Kidney epithelial cell (primary cell): ENCODE data around the gene SETDB2. TPM values are rescaled to one million over a fixed set of nuclear protein-coding genes. Genes with fewer than 3 reads are reported as not detected.

Experiments used
- DNase-seq: peaks from one replicate; pipeline ENCODE4 v3.0.0-alpha.2; 2010; ENCODE audit warnings: low read depth
- H3K27me3 ChIP-seq: 2 replicates; pipeline ENCODE4 v1.6.0; 2011; ENCODE audit warnings: low read length; ENCODE audit not compliant: control insufficient read depth, insufficient read depth
- H3K36me3 ChIP-seq: 2 replicates; pipeline ENCODE4 v1.5.1; 2011; ENCODE audit warnings: low read length; ENCODE audit not compliant: control insufficient read depth, insufficient read depth
- H3K4me3 ChIP-seq: 2 replicates; pipeline ENCODE4 v1.5.1; 2011; ENCODE audit warnings: low read depth, mild to moderate bottlenecking, control low read depth, low read length
- total RNA-seq: library from RNA; depleted of rRNA; stranded (reverse); fragments of >200 nt; gene quantifications from 2 replicates; pipeline ENCODE4 v1.2.3, GENCODE V29; 2015
- TF ChIP-seq, protein P1 (sequence below): IDR thresholded peaks from 2 replicates; pipeline ENCODE4 v1.5.1; 2011; ENCODE audit warnings: mild to moderate bottlenecking, moderate library complexity, low read length, control low read depth, inconsistent platforms; ENCODE audit not compliant: insufficient read depth, poor library complexity, severe bottlenecking

SETDB2 gene
- total RNA-seq, 1 donor from 2014 or later, result 4.1 TPM

DNA sequence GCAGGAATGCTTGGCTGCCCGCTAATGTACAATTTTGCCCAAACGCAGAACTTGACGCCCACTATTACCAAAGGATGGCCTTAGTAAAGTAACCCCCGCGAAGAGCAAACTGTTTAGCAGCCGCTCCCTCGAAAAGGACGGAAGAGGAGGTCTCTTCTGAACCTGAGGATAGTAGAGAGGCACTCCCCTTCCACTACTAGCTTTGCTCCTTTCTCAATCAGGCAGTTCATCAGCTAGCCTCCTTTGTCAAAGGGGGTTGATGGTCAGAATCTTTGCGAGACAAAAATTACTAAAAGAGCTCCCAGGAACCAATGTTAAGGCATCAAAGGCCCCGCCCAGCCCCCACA is 744 bp upstream of the SETDB2 start:
- TF ChIP-seq, protein P1, sequence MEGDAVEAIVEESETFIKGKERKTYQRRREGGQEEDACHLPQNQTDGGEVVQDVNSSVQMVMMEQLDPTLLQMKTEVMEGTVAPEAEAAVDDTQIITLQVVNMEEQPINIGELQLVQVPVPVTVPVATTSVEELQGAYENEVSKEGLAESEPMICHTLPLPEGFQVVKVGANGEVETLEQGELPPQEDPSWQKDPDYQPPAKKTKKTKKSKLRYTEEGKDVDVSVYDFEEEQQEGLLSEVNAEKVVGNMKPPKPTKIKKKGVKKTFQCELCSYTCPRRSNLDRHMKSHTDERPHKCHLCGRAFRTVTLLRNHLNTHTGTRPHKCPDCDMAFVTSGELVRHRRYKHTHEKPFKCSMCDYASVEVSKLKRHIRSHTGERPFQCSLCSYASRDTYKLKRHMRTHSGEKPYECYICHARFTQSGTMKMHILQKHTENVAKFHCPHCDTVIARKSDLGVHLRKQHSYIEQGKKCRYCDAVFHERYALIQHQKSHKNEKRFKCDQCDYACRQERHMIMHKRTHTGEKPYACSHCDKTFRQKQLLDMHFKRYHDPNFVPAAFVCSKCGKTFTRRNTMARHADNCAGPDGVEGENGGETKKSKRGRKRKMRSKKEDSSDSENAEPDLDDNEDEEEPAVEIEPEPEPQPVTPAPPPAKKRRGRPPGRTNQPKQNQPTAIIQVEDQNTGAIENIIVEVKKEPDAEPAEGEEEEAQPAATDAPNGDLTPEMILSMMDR, result no peak
- Histone ChIP-seq H3K36me3 (no peaks in the 10 kb centered on the region), H3K27me3 (no peaks in the 10 kb centered on the region), H3K4me3 (peak overlapping the region; percentile 60)
- DNase-seq, result no peak

DNA sequence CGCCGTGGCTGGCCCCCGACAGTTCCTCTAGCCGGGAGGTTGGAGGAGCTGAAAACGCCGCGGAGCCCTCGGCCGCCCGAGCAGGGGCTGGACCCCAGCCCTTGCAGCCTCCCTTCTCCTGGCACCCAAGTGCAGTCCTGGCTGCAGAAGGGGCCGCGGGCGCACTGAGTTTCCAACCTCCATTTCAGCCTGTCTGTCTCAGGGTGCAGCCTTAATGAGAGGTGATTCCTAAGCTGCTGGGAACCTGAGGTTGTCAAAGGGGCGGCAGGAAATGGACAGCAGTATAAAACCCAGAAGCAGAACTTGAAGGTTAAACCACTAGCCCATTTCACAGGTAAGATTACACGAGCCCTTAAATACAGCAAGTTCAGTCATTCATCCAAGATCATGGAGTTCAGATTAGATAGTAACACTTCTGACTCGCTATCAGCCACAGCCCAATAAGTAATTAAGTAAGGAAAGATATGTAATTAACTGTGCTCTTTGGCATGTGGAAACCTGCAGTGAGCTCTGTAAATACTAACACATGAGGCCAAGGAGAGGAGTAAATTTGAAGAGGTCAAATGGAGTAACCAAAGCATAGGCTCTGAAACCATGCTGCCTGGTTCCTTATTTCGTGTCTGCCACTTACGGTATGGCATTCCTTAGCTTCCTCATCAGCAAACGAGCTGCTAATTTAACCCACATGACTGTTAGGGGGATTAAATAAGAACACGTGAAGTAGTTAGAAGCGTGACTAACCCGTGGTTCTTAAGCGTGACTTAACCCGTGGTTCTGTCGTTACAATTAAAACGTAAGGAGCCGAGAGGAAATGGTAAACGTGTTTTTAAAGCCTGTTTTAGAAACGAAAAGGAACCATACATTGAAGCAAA is 686 bp downstream of the SETDB2 start:
- Histone ChIP-seq H3K36me3 (no peaks in the 10 kb centered on the region), H3K27me3 (no peaks in the 10 kb centered on the region), H3K4me3 (peak overlapping the region; percentile 90)
- TF ChIP-seq, protein P1, result no peak
- no peak for DNase-seq

DNA sequence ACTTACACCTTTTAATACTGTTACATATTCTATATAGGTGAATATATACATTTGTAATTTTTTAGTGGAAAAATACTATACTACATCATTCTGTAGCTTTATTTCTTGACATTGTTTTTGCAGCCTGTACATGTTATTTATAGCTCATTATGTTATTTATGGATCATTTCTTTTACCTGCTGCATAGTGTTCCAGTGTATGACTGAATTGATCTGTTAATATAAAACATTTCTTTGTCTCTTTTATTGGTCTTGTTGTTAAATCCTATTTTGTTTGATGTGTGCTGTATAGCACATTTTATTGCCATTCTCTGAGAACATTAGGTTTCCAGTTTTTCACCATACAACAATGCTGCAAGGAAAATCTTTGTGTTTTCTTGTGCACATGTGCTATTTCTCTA is 2.4 kb downstream of the SETDB2 start:
- no peak overlapping the region for H3K4me3 ChIP-seq
- H3K36me3 ChIP-seq, result no peaks in the 10 kb centered on the region
- TF ChIP-seq, protein P1, result no peak

DNA sequence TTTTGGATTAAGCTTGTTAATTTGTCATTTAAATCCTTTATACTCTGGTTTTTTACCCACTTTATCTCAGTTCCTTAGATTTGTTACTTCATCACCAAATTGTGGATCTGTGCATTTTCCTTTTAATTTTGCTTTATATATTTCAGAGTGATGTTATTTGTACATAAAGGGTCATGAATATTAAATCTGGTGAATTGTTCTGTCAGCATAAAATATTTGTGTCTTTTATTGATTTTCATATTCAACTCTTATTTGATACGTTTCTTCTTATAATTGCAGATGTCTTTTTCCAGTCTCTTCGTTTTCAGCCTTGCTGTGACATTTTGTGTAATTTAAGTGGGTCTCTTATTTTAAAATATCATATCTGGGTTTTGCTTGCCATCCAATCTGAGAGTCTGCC is 4.7 kb downstream of the SETDB2 start:
- Histone ChIP-seq H3K36me3 (no peaks in the 10 kb centered on the region), H3K27me3 (no peaks in the 10 kb centered on the region), H3K4me3 (no peak overlapping the region)
- DNase-seq, result no peak
- TF ChIP-seq, protein P1, result no peak

More for the DNA sequence above, 2.4 kb downstream of the SETDB2 start:
- no peaks in the 10 kb centered on the region for H3K27me3 ChIP-seq
- DNase-seq, result no peak

DNA sequence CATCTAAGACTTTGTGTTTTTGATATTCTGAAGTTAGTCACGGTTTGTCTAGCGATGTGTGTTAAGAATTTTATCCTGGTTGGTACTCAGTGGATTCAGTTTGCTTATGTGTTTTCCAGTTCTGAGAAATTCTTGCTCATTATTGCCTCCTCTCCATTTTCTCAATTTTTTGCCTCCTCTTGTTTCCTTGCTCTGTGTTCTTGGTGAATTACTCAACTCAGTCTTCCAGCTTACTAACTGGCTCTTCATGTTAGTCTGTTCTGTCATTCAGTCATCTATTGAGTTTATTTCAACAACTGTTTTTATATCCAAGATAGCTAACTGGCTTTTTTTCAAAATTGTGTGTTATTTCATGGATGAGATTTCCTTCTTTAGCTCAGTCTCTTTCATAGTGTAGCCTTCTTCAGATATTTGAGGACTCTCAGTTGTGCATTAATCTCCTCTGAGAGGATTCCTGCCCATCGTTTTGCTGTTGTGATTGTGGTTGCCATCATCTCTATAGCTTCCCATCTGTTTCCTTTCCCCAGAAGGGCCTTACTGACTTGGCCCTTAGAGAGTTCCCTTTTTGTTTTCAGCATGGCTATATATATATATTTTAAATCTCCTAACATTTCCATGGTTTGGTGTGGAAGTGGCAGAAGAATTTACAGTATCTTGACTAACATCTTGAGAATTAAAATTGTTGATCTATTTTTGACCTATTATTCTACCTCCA is 6.2 kb downstream of the SETDB2 start:
- TF ChIP-seq, protein P1, result no peak
- Histone ChIP-seq H3K27me3 (no peaks in the 10 kb centered on the region), H3K36me3 (no peaks in the 10 kb centered on the region)

More for the DNA sequence above, 6.2 kb downstream of the SETDB2 start:
- H3K4me3 ChIP-seq, result no peak overlapping the region
- no peak for DNase-seq
